Skeletal muscle satellite cell (primary cell): ENCODE measurements around the gene MIDN.
"Not testable (repeated sequence)": the region's sequence is repeated elsewhere in the genome, so short reads cannot be mapped to it uniquely, and the experiment has no call there.

ENCODE experiments used
- H3K27me3 ChIP-seq: 2 replicates; pipeline ENCODE4 v1.7.0; 2013; ENCODE audit warnings: low read length; ENCODE audit not compliant: control insufficient read depth, insufficient read depth
- H3K36me3 ChIP-seq: 2 replicates; pipeline ENCODE4 v1.7.0; 2013; ENCODE audit warnings: mild to moderate bottlenecking, control low read depth, low read length; ENCODE audit not compliant: insufficient read depth
- H3K4me1 ChIP-seq: 2 replicates; pipeline ENCODE4 v1.7.0; 2013; ENCODE audit warnings: low read length; ENCODE audit not compliant: control insufficient read depth, insufficient read depth
- H3K4me2 ChIP-seq: 2 replicates; pipeline ENCODE4 v1.7.0; 2013; ENCODE audit warnings: mild to moderate bottlenecking, low read length
- H3K4me3 ChIP-seq: 2 replicates; pipeline ENCODE4 v1.7.0; 2013; ENCODE audit warnings: low read length
- H3K9ac ChIP-seq: 2 replicates; pipeline ENCODE4 v1.7.0; 2013; ENCODE audit warnings: mild to moderate bottlenecking, low read depth, low read length, moderate library complexity
- H3K9me3 ChIP-seq: replicated peaks from 2 replicates; pipeline ENCODE4 v1.7.0; 2013; ENCODE audit warnings: mild to moderate bottlenecking, control low read depth, low read length

MIDN gene

GRCh38 chr19:1245494-1246264, 2.7 kb upstream of the MIDN start:
- H3K9ac ChIP-seq, result peak overlapping the region; percentile 65
- peak overlapping the region; percentile 60 for H3K4me3 ChIP-seq
- peaks cover 18% of the 10 kb centered on the region for H3K36me3 ChIP-seq
- peaks cover 63% of the 10 kb centered on the region for H3K4me1 ChIP-seq
- peak overlapping the region; percentile 97 for H3K4me2 ChIP-seq
- H3K9me3 ChIP-seq, result no peaks in the 10 kb centered on the region
- no peaks in the 10 kb centered on the region for H3K27me3 ChIP-seq

DNA sequence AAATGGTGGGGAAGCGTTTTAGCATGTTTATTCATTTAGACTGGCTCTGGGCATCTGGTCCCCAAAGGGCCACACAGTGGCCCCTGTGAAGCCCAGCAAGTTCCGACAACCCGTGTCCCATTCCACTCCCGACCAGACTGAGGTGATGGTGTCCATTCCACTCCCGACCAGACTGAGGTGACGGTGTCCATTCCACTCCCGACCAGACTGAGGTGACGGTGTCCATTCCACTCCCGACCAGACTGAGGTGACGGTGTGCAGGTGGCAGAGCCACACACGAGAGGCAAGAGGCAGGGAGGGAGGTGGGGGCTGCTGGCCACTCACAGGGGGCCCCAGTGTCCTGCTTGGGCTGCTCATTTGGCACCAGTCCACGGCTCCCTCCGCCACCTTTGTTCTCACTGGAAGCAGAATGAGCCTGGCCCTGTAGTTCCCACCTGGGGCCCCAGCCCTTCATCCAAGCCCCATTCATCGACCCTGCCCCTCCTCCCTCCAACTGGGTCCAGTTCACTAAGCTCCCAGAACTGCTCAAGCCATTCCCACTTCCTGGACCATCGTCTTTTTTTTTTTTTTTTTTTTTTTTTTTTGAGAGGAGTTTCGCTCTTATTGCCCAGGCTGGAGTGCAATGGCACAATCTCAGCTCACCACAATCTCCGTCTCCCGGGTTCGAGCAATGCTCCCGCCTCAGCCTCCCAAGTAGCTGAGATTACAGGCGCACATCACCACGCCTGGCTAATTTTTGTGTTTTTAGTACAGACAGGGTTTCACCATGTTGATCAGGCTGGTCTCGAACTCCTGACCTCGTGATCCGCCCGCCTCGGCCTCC, 1.9 kb upstream of the MIDN start:
- not testable (repeated sequence) for H3K27me3 ChIP-seq, H3K4me2 ChIP-seq, H3K9ac ChIP-seq, H3K9me3 ChIP-seq, H3K4me3 ChIP-seq
- Histone ChIP-seq H3K36me3 (peaks cover 26% of the 10 kb centered on the region), H3K4me1 (peaks cover 55% of the 10 kb centered on the region)

- Histone ChIP-seq H3K9ac (peak overlapping the region; percentile 76), H3K27me3 (no peaks in the 10 kb centered on the region), H3K4me1 (peaks cover 49% of the 10 kb centered on the region), H3K4me2 (peak overlapping the region; percentile 86), H3K9me3 (no peaks in the 10 kb centered on the region), H3K36me3 (peaks cover 33% of the 10 kb centered on the region), H3K4me3 (peak overlapping the region; percentile 97)
Measured at GRCh38 chr19:1247748-1248138, 640 bp upstream of the MIDN start.

GRCh38 chr19:1248786-1249297, 459 bp downstream of the MIDN start:
- Histone ChIP-seq H3K36me3 (peaks cover 33% of the 10 kb centered on the region), H3K4me1 (peaks cover 45% of the 10 kb centered on the region)

DNA sequence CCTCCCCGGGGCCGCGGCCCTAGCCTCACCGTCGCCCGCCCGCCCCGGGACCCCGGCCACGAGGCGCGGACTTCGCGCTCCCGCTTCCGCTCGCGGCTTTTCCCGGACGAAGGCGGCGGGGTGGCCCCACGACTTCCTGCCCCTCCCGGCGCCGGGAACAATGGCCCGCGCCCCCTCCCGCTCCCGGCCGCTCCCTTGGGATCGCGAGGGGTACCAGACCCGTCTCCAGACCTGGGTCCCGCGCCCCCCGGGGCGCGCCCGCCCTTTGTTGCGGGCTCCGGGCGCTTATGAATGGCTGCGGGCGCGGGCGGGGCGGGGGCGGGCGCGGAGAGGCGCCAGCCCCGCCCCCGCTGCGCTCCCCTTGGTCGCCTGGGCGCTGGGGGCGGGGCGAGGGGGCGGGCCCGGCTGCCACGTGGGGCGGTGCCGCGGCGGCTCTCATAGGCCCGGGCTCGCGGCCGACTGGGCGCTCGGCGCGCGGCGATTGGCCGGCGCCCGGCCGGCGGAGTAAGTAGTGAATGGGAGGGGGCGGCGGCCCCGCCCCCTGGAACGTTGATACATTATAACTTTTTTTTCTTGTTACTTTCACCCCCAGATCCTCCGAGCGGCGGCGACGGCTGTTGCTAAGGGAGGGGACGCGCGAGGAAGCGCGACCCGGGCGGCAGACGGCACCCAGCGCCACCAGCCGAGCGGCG, 1.1 kb downstream of the MIDN start:
- peaks cover 35% of the 10 kb centered on the region for H3K36me3 ChIP-seq
- H3K4me1 ChIP-seq, result peaks cover 45% of the 10 kb centered on the region
- H3K27me3 ChIP-seq, result no peaks in the 10 kb centered on the region
- no peaks in the 10 kb centered on the region for H3K9me3 ChIP-seq
- H3K9ac ChIP-seq, result peak overlapping the region; percentile 95
- peak overlapping the region; percentile 98 for H3K4me2 ChIP-seq
- peak overlapping the region; percentile 97 for H3K4me3 ChIP-seq

More at GRCh38 chr19:1248786-1249297, 459 bp downstream of the MIDN start:
- H3K27me3 ChIP-seq, result no peaks in the 10 kb centered on the region
- H3K4me2 ChIP-seq, result peak overlapping the region; percentile 80
- H3K9ac ChIP-seq, result peak overlapping the region; percentile 95
- no peaks in the 10 kb centered on the region for H3K9me3 ChIP-seq
- H3K4me3 ChIP-seq, result peak overlapping the region; percentile 97

- peaks cover 45% of the 10 kb centered on the region for H3K4me1 ChIP-seq
- H3K27me3 ChIP-seq, result no peaks in the 10 kb centered on the region
- H3K9me3 ChIP-seq, result no peaks in the 10 kb centered on the region
- H3K4me3 ChIP-seq, result peak overlapping the region; percentile 83
- peak overlapping the region; percentile 92 for H3K9ac ChIP-seq
- H3K36me3 ChIP-seq, result peaks cover 41% of the 10 kb centered on the region
- peak overlapping the region; percentile 98 for H3K4me2 ChIP-seq
Measured at GRCh38 chr19:1249990-1250436, 1.6 kb downstream of the MIDN start.

DNA sequence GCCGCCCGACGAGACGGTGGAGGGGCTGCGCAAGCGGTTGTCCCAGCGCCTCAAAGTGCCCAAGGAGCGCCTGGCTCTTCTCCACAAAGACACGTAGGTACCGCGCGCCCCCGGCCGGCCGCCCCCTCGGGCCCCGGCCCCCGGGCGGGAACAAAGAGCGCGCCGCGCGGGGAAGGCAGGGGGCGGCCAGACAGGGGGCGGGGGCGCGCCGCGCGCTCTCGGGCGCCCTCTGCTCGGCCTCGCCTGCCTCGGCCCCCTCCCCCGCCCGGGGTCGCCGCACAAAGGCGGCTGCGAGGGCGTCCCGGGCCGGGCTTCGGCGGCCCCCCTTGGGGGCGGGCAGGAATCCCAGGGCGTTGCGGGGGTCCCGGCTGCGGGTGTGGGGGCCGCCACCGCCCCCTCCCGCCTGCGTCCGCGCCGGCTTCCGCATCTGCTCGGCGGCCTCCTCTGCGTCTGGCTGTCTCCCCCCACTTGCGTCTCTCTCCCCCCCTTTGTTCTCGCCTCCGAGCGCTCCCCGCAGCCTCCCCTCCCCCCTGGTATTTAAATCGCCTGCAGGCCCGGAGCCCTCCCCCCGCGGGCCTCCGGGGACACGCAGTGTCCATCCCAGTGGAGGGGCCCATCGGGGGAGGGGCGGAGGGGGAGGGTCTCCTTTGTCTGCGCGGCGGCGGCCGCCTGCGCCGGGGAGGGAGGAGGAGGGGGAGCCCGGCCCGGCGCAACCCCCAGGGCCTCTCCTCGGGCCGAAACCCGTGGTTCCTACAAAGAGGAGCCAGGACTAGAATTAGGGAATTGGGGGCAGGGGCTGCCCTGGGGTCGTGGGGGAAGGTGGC, 2.3 kb downstream of the MIDN start:
- H3K9me3 ChIP-seq, result no peaks in the 10 kb centered on the region
- no peaks in the 10 kb centered on the region for H3K27me3 ChIP-seq
- peak overlapping the region; percentile 83 for H3K4me3 ChIP-seq
- peaks cover 45% of the 10 kb centered on the region for H3K4me1 ChIP-seq
- H3K4me2 ChIP-seq, result peak overlapping the region; percentile 98
- H3K9ac ChIP-seq, result peak overlapping the region; percentile 92
- peaks cover 47% of the 10 kb centered on the region for H3K36me3 ChIP-seq

GRCh38 chr19:1251330-1252220, 3.2 kb downstream of the MIDN start:
- Histone ChIP-seq H3K9ac (peak overlapping the region; percentile 92), H3K4me3 (peak overlapping the region; percentile 83), H3K4me2 (peak overlapping the region; percentile 98), H3K4me1 (peaks cover 41% of the 10 kb centered on the region), H3K36me3 (peaks cover 54% of the 10 kb centered on the region), H3K9me3 (no peaks in the 10 kb centered on the region), H3K27me3 (no peaks in the 10 kb centered on the region)

- Histone ChIP-seq H3K27me3 (no peaks in the 10 kb centered on the region), H3K9ac (peak overlapping the region; percentile 92), H3K4me2 (peak overlapping the region; percentile 98), H3K9me3 (no peaks in the 10 kb centered on the region), H3K4me1 (peaks cover 45% of the 10 kb centered on the region), H3K4me3 (peak overlapping the region; percentile 83), H3K36me3 (peaks cover 61% of the 10 kb centered on the region)
Measured at GRCh38 chr19:1252221-1252820, 3.9 kb downstream of the MIDN start.
